Muscle layer of duodenum (tissue), 2 donors: ENCODE results near the gene TBC1D20.
"Not testable (repeated sequence)": the region's sequence is repeated elsewhere in the genome, so short reads cannot be mapped to it uniquely, and the experiment has no call there.

Experiments
- H3K27ac ChIP-seq: one replicate; pipeline ENCODE4 v1.7.0; 2013; ENCODE audit warnings: mild to moderate bottlenecking, low read length
- H3K27me3 ChIP-seq: one replicate; pipeline ENCODE4 v1.7.0; 2013; ENCODE audit warnings: low read depth, mild to moderate bottlenecking, control low read depth, low read length
- H3K36me3 ChIP-seq, 2 donors: one replicate each; pipeline ENCODE4 v1.7.0; 2013; ENCODE audit warnings: low read length in 2 of 2, control low read depth in 1 of 2, mild to moderate bottlenecking in 1 of 2; ENCODE audit not compliant: insufficient read depth in 2 of 2, control insufficient read depth in 1 of 2
- H3K4me1 ChIP-seq, 2 donors: one replicate each; pipeline ENCODE4 v1.7.0; 2013; ENCODE audit warnings: low read length in 2 of 2, mild to moderate bottlenecking in 2 of 2, control low read depth in 1 of 2, moderate library complexity in 1 of 2; ENCODE audit not compliant: insufficient read depth in 2 of 2, control insufficient read depth in 1 of 2
- H3K4me3 ChIP-seq, 2 donors: one replicate each; pipeline ENCODE4 v1.7.0; 2013; ENCODE audit warnings: low read length in 2 of 2, low read depth in 1 of 2, mild to moderate bottlenecking in 1 of 2
- H3K9me3 ChIP-seq, 2 donors: one replicate each; pipeline ENCODE4 v1.7.0; 2013; ENCODE audit warnings: low read length in 2 of 2, control low read depth in 1 of 2, mild to moderate bottlenecking in 1 of 2; ENCODE audit not compliant: control insufficient read depth in 1 of 2
- donor health status: healthy.

Gene TBC1D20

DNA sequence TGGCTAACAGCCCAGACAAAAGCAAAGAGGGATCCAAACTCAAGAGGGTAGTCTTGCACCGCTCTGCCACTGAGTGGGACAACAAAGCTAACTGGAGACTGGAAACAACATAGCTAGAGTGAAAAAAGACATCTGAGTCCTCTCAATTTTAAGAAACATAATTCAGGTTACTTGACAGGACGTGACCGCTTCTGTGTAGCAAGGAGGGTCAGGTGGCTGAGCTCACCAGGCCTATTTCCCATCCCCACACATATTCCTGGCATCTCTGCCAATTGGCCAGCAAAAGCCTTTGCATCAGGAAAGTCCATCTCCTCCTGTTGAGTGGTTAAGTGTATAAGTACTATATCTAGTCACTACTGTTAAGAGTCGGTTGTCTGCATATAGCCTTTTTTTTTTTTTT is 25.3 kb upstream of the TBC1D20 start:
- Histone ChIP-seq H3K36me3 (peaks cover 58 to 82% of the 10 kb centered on the region in 2 donors), H3K27me3 (no peaks in the 10 kb centered on the region)

DNA sequence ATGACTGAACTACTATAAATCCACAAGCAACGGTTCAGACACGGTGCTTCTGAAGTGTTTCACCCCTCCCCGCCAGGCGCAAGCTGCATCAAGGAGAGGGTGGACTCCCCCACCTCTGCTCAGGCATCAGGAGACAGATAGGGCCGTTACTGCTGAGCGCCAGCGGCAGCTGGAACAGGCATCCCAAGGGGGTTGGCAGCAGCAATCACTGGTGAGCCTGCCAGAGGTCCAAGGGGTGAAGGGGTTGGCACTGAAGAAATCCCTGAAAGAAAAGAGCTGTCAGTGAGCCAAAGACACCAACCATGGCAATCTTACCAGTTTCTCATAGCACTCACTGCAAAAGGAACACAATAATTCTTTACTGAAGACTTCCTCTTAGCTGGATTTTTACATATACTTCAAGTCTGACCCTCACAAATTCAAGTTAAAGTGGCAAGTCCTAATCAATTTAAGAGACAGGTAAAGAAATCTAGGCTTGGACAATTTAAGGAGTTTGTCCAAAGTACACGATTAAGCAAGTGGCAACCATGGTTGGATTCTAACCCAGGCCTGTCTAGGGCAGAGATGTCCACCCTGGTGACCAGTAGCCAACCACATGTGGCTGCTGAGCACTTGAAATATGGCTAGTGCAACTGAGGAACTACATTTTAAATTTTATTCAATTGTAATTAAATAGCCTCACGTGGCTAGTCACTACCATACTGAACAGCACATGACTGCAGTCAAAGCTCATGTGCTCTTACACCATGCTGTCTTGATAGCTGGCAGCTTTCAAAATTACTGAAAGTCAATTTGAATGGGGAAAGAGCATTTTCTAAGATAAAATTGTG is 21.7 kb upstream of the TBC1D20 start:
- H3K4me3 ChIP-seq = no peak overlapping the region
- H3K4me1 ChIP-seq = no peaks in the 10 kb centered on the region
- no peaks in the 10 kb centered on the region for H3K27me3 ChIP-seq
- no peaks in the 10 kb centered on the region for H3K9me3 ChIP-seq
- H3K36me3 ChIP-seq = peaks cover 62 to 76% of the 10 kb centered on the region in 2 donors
- H3K27ac ChIP-seq = no peak overlapping the region

More for the DNA sequence above, 25.3 kb upstream of the TBC1D20 start:
- H3K9me3 ChIP-seq = no peaks in the 10 kb centered on the region
- no peaks in the 10 kb centered on the region for H3K4me1 ChIP-seq
- H3K4me3 ChIP-seq = no peak overlapping the region
- H3K27ac ChIP-seq = no peak overlapping the region

- no peaks in the 10 kb centered on the region for H3K27me3 ChIP-seq
- H3K9me3 ChIP-seq = no peaks in the 10 kb centered on the region
- H3K27ac ChIP-seq = no peak overlapping the region
- no peak overlapping the region for H3K4me3 ChIP-seq
- peaks cover 38 to 53% of the 10 kb centered on the region in 2 donors for H3K36me3 ChIP-seq
- no peaks in the 10 kb centered on the region for H3K4me1 ChIP-seq
Observed at GRCh38 chr20:481167-481566, 18.8 kb upstream of the TBC1D20 start.

- Histone ChIP-seq H3K36me3 (peaks cover 29 to 48% of the 10 kb centered on the region in 2 donors), H3K4me3 (no peak overlapping the region), H3K9me3 (no peaks in the 10 kb centered on the region), H3K27ac (no peak overlapping the region), H3K27me3 (no peaks in the 10 kb centered on the region), H3K4me1 (peaks cover 0 to 7% of the 10 kb centered on the region in 2 donors)
Observed at GRCh38 chr20:480044-480443, 17.7 kb upstream of the TBC1D20 start.

GRCh38 chr20:479487-479886 is 17.2 kb upstream of the TBC1D20 start:
- no peak overlapping the region for H3K27ac ChIP-seq
- no peaks in the 10 kb centered on the region for H3K27me3 ChIP-seq
- H3K9me3 ChIP-seq = no peaks in the 10 kb centered on the region
- peaks cover 29 to 45% of the 10 kb centered on the region in 2 donors for H3K36me3 ChIP-seq
- H3K4me3 ChIP-seq = no peak overlapping the region
- peaks cover 0 to 7% of the 10 kb centered on the region in 2 donors for H3K4me1 ChIP-seq

DNA sequence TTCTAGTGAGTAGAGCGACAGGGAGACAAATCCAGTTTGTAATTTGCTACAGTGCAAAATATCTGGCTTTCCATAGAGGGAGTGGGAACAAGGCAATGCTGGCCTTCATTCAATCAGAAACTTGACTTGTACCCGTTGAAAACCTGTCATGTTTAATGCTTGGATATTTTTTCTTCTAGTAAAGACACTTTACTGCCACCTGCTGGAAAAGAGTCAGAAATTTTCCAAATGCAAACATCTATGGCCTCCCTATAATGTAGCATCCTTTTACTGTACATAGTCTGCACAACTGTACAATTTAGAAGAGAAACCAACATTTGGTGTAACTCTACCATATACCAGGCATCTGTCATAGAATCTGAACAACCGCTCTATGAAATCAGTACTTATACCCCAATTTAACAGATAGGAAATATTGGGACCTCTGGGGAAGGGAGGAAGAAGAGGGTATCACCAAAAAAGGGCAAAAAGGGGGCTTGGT is 16.7 kb upstream of the TBC1D20 start:
- Histone ChIP-seq H3K27me3 (no peaks in the 10 kb centered on the region), H3K36me3 (peaks cover 25 to 40% of the 10 kb centered on the region in 2 donors), H3K27ac (no peak overlapping the region)

DNA sequence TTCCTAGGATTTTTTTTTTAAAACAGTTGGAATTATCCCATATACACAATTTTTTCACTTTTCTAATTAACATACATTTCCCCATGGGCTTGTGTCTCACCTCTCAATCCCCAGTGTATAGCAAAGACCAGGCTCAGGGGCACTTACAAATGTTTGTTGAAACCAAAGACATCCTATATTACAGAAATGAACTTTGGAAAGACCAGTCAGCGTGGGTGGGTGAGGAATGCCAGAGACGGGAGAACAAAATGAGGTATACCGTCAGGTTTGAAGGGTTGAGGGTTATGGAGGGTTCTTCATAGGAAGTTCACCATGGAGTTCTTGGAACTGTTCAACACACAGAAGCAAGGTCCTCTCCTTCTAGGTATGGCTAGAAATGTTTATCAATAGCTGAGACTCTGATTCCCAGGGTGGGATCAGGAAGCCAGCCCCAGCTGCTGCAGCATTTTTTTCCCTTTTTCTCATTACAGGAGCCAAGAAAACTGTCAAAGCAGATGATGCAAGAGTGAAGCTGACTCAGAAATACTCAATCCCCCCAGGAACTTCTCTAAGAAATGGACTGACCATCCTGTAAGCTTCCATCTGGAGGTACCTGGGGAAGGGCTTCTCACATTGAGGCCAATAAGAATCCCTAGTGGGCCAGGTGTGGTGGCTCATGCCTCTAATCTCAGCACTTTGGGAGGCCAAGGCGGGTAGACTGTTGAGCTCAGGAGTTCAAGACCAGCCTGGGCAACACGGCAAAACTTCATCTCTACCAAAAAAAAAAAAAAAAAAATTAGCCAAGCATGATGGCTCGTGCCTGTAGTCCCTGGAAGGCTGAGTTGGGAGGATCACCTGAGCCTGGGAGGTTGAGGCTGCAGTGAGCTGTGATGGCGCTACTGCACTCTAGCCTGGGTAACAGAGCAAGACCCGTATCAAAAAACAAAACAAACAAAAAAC is 15.9 kb upstream of the TBC1D20 start:
- Histone ChIP-seq H3K27me3 (no peaks in the 10 kb centered on the region), H3K36me3 (peaks cover 23 to 33% of the 10 kb centered on the region in 2 donors), H3K27ac (no peak overlapping the region), H3K9me3 (no peaks in the 10 kb centered on the region), H3K4me1 (peaks cover 0 to 7% of the 10 kb centered on the region in 2 donors), H3K4me3 (no peak overlapping the region)

More for the DNA sequence above, 16.7 kb upstream of the TBC1D20 start:
- Histone ChIP-seq H3K4me1 (peaks cover 0 to 7% of the 10 kb centered on the region in 2 donors), H3K4me3 (no peak overlapping the region), H3K9me3 (no peaks in the 10 kb centered on the region)

GRCh38 chr20:476561-477249 is 14.4 kb upstream of the TBC1D20 start:
- peaks cover 9 to 19% of the 10 kb centered on the region in 2 donors for H3K36me3 ChIP-seq
- not testable (repeated sequence) for H3K4me1 ChIP-seq, H3K9me3 ChIP-seq, H3K27me3 ChIP-seq, H3K4me3 ChIP-seq, H3K27ac ChIP-seq

DNA sequence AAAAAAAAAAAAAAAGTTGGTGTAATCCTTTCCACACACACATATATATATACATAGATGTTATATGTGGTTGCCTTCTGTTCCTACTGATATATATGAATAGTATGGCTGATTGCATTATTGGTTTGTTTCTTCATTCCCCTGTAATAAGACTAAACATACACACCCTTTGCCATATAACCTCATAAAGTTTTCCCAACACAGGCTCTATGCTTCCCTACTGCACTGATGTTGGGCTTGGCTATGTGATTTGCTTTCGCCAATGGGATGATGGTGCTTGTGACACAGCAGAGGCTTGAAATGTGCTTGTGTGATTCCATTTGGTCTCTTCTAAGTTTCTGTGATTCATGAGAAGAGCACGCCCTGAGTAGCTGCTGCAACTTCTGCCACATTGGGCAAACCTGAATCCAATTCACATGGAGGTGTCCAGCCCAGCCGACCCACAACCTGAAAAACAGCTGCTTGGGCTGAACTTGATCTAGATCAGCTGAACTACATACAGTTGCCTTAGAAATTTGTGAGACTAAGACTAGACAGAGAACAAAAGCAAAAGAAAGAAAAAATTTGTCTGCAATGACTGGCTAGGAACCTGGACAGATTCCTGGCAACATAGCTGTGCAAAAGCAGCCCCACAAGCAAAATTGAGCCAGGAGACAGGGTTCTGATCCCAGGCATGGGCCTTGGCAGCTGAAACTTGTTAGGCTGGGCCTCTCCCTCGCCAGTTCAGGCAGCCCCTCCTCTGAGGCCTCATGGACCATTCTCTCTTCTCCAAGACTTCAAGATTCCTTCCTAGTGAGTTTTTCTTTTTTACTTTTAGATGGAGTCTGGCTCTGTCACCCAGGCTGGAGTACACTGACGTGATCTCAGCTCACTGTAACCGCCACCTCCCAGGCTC is 13.4 kb upstream of the TBC1D20 start:
- peaks cover 4 to 12% of the 10 kb centered on the region in 2 donors for H3K36me3 ChIP-seq
- H3K27ac ChIP-seq = peak overlapping the region; percentile 14

GRCh38 chr20:474581-474980 is 12.2 kb upstream of the TBC1D20 start:
- Histone ChIP-seq H3K27me3 (no peaks in the 10 kb centered on the region), H3K9me3 (no peaks in the 10 kb centered on the region), H3K4me3 (no peak overlapping the region), H3K36me3 (peaks cover 4 to 6% of the 10 kb centered on the region in 2 donors), H3K4me1 (peaks cover 0 to 7% of the 10 kb centered on the region in 2 donors), H3K27ac (no peak overlapping the region)

More for the DNA sequence above, 13.4 kb upstream of the TBC1D20 start:
- no peak overlapping the region for H3K4me3 ChIP-seq
- peaks cover 0 to 7% of the 10 kb centered on the region in 2 donors for H3K4me1 ChIP-seq
- no peaks in the 10 kb centered on the region for H3K27me3 ChIP-seq
- H3K9me3 ChIP-seq = no peaks in the 10 kb centered on the region
